ENCODE data around the gene ADPRHL1. TPM values are rescaled to one million over a fixed set of nuclear protein-coding genes. Genes with fewer than 3 reads are reported as not detected.

ADPRHL1 gene
- total RNA-seq, 2 donors from 2014 or later: 0.21 to 0.94 TPM

DNA sequence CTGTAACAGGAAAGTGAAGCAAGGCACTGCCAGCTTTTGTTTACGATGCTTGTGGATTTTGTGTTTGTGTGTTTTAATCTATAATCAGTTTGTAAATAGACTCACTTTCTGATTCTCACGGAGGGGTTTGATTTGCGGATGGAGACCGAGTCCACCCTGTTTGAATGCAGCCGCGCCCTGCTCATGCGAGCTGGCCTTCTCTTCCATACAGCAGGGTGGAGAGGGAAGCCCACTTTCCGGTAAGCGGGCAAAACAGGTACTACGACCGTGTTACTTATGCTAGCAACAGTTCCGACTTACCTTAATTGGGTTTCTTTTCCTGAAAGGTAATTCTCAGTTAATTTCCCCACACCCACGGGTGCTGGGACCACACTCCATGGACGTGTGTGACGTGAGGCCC is 33.1 kb downstream of the ADPRHL1 start:
- H3K9me3 ChIP-seq (ENCODE audit: control insufficient read depth, low read length, poor library complexity, severe bottlenecking): no peaks in the 10 kb centered on the region
- DNase-seq (no peak), ATAC-seq (no peak)
- Mint-ChIP-seq H3K4me1 (peaks cover 2% of the 10 kb centered on the region), H3K36me3 (ENCODE audit: low read depth) (no peaks in the 10 kb centered on the region), H3K27ac (no peak overlapping the region), H3K4me3 (no peak overlapping the region), H3K27me3 (peaks cover 18% of the 10 kb centered on the region)

DNA sequence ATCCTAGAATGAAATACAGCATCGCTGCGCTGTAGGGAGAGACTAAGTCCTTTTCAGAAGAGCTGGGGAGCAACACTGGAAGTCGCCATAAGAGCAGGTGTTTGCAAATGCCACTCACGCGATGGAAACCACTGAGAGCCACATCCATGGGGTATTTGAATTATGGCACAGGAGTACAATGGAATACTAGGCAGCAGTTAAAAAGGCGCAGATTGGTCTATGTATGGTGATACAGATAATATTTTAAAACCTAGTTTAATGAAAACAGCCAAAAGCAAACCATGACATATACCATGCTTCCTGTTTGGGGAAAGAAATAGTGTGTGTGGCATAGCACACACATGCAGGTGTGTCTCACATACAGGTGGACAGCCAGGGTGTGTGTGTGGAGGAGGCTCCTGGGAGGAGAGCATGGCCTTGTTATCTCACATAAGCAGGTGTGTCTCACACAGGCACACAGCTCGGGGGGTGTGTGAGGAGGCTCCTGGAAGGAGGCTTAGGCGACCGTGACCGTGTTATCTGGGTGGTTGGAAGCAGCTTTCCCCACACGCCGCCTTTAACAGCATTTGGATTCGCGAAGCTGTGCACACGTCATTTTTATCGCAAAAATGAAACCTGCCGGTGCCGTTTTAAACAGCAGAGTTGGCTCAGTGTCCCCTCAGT is 33.6 kb downstream of the ADPRHL1 start:
- H3K4me3 Mint-ChIP-seq: no peak overlapping the region
- no peak for DNase-seq

DNA sequence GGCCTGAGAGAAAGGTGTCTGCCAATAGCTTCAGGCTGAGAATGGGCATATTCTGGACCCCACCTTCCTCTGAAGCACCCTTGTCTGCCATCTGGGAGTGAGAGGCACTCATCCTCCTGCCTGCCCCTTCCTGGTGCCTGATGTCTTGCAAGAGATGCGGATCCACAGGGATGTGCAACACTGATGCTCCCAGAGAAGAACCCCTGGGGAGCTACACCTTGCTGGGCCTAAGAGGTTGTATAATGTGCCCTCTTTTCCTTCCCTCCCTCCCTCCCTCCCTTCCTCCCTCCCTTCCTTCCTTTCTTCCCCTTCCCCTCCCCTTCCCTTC is 34.6 kb downstream of the ADPRHL1 start:
- no peak overlapping the region for H3K4me3 Mint-ChIP-seq
- no peaks in the 10 kb centered on the region for H3K9me3 ChIP-seq (ENCODE audit: control insufficient read depth, low read length, poor library complexity, severe bottlenecking)
- no peaks in the 10 kb centered on the region for H3K36me3 Mint-ChIP-seq (ENCODE audit: low read depth)
- ATAC-seq: no peak
- peaks cover 21% of the 10 kb centered on the region for H3K27me3 Mint-ChIP-seq
- H3K4me1 Mint-ChIP-seq: peaks cover 2% of the 10 kb centered on the region
- no peak for DNase-seq
- no peak overlapping the region for H3K27ac Mint-ChIP-seq

More for the DNA sequence above, 33.6 kb downstream of the ADPRHL1 start:
- Mint-ChIP-seq H3K36me3 (ENCODE audit: low read depth) (no peaks in the 10 kb centered on the region), H3K4me1 (peaks cover 2% of the 10 kb centered on the region), H3K27ac (no peak overlapping the region), H3K27me3 (peaks cover 21% of the 10 kb centered on the region)
- H3K9me3 ChIP-seq (ENCODE audit: control insufficient read depth, low read length, poor library complexity, severe bottlenecking): no peaks in the 10 kb centered on the region
- no peak for ATAC-seq

DNA sequence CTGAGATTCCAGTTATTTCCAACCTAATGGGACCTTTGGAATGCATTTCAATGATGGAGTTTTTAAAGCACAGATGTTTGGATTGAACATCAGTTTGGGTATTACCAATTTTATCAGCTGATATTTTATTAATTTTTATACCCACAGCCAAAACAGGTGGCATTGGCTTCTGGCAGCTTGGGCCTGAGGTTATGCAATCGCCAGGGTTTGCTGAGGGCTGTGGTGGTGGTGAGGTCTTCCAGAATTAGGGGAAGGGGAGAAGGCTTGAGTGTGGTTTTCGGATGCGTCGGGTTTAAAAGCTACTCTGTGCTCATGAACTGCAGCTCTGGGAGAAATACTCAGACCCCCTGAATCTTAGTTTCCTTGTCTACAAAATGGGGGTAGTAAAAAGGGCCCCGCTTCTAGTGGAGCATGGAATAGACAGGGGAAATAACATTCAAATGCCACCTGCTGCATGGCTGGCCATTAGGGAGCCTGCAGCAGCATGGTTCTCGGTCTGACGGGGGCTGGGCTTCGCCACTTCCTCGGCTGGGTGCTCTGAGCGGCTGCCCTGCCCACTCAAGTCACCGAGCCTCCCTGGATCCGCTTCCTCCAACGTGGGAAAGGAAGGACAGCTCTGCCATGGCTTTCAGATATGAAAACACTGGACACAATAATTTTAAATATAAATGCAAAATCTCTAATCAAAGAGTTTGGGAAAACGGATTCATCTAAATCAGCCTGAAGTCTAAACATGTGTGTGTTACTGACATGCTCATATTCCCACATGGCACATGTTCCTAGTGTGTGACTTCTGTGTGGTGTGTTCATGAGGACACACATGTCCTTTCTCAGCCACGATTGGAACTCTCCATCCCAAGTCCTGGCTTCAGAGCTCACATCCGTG is 35.2 kb downstream of the ADPRHL1 start:
- H3K9me3 ChIP-seq (ENCODE audit: control insufficient read depth, low read length, poor library complexity, severe bottlenecking): no peaks in the 10 kb centered on the region
- Mint-ChIP-seq H3K4me3 (no peak overlapping the region), H3K27ac (no peak overlapping the region), H3K36me3 (ENCODE audit: low read depth) (no peaks in the 10 kb centered on the region), H3K27me3 (peaks cover 21% of the 10 kb centered on the region), H3K4me1 (peaks cover 2% of the 10 kb centered on the region)
- ATAC-seq (no peak), DNase-seq (no peak)

DNA sequence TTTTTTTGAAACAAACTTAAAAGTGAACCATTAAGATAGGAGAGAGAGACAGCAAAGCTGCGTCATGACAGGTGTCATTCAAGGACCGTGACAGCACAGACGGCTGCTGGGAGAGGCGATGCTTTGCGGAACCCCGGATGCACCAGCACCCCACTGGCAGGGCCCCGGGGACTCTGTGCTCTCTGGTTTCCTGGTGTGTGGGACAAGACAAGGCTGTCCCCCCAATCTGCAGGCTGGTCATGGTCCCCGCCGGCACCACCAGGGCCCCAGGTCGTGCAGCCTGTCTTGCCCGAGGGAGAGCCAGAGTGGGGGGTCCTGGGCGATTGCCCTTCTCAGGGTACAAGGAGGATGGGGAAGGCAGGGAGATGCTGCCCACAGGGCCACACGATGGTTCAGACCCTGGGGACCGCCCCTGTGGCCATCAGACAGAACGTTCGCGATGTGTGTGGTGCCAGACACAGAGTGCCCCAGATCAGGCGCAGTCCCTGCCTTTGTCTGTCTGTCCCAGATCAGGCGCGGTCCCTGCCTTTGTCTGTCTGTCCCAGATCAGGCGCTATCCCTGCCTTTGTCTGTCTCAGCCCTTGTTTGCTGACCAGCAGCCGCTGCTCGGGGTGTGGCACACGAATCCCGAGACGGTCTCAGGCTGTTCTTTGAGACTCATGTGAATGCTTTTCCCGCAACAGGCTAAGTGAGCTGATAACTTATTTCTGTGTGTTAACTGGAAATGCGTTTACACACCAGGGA is 36.1 kb downstream of the ADPRHL1 start:
- DNase-seq: no peak
- no peak for ATAC-seq
- Mint-ChIP-seq H3K27me3 (peaks cover 21% of the 10 kb centered on the region), H3K27ac (no peak overlapping the region), H3K4me1 (peaks cover 2% of the 10 kb centered on the region), H3K36me3 (ENCODE audit: low read depth) (no peaks in the 10 kb centered on the region), H3K4me3 (no peak overlapping the region)
- H3K9me3 ChIP-seq (ENCODE audit: control insufficient read depth, low read length, poor library complexity, severe bottlenecking): no peaks in the 10 kb centered on the region

DNA sequence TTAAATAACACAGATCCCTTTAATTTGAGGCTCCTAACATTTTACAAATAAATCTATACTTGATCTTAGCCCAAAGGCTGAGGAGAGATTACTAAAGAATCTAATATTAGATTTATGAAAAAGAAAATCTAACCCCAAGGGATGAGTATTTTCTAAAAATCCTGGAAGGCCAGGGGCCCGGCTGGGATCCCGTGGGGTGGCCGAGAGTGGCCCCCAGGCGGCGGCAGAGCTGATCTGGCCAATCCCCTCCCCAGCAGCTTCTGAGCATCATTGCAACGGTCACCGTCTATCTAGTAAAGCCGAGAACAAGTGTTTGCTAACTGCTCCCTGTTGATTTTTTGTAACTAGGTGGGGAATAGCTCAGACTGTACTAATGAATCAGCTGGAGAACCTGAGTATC is 37.5 kb downstream of the ADPRHL1 start:
- ATAC-seq (no peak), DNase-seq (no peak)
- Mint-ChIP-seq H3K27ac (no peak overlapping the region), H3K36me3 (ENCODE audit: low read depth) (no peaks in the 10 kb centered on the region), H3K4me1 (peaks cover 2% of the 10 kb centered on the region), H3K27me3 (peaks cover 21% of the 10 kb centered on the region), H3K4me3 (no peak overlapping the region)
- H3K9me3 ChIP-seq (ENCODE audit: control insufficient read depth, low read length, poor library complexity, severe bottlenecking): no peaks in the 10 kb centered on the region

DNA sequence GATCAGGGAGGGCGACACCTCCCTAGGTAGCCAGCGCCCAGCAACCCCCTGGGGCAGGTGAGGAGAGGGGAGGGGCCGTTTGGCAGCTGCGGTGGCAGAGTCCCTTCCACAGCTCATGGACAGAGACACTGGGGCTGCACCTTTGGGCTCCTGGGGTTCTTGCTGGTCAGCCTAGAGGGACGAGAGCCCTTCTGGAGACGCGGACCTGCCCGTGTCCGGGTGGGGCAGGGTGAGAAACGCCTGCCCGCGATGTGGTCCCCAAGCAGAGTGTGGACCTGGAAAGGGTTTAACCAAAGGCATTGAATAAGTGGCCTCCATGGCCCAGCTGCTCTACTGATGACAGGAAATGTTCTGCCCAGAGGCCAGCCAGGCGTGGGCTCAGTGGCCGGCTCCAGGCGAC is 38.3 kb downstream of the ADPRHL1 start:
- Mint-ChIP-seq H3K4me1 (peaks cover 2% of the 10 kb centered on the region), H3K36me3 (ENCODE audit: low read depth) (no peaks in the 10 kb centered on the region), H3K27me3 (peaks cover 21% of the 10 kb centered on the region), H3K27ac (no peak overlapping the region), H3K4me3 (no peak overlapping the region)
- ATAC-seq (no peak), DNase-seq (no peak)
- no peaks in the 10 kb centered on the region for H3K9me3 ChIP-seq (ENCODE audit: control insufficient read depth, low read length, poor library complexity, severe bottlenecking)

DNA sequence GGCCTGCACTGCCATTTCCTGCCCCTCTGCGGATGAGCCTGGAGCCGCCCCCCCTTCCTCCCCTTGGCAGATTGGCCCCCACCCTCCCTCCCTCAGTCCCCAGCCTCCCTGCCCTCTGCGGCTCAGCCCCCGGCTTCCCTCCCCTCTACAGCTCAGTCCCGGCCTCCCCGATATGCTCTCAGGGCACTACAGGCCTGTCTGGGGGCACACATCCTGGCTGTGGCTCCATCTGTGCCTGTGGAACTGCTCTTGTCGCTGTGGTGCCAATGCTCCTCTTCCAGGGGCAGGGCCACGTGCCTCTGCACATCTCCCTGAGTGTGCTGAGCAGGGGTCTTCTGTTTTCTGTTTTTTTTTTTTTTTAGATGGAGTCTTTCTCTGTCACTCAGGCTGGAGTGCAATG is 39.0 kb downstream of the ADPRHL1 start:
- ATAC-seq (no peak), DNase-seq (no peak)
- H3K27ac Mint-ChIP-seq: no peak overlapping the region
- H3K9me3 ChIP-seq (ENCODE audit: control insufficient read depth, low read length, poor library complexity, severe bottlenecking): no peaks in the 10 kb centered on the region
- H3K4me1 Mint-ChIP-seq: peaks cover 2% of the 10 kb centered on the region
- H3K36me3 Mint-ChIP-seq (ENCODE audit: low read depth): no peaks in the 10 kb centered on the region
- H3K4me3 Mint-ChIP-seq: no peak overlapping the region
- H3K27me3 Mint-ChIP-seq: peaks cover 18% of the 10 kb centered on the region

DNA sequence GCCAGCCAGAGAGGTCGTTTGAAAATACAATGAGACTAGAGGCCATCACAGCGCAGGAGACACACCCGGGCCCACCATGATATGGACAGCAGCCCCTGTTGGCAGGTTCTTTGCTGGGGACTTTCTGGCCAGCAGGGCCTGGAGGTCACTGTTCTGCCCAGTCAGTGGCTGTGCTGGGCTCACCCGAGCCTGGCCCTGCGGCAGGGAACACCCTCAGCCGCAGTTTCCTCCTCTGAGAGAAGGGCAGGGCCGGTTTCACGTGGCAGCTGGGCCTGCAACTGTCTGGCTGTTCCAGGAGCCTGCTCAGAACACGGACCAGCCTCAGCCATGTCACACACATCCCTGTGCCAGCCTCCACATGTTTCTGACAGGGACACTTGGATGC is 39.4 kb downstream of the ADPRHL1 start:
- DNase-seq: no peak
- Mint-ChIP-seq H3K4me1 (peaks cover under 1% of the 10 kb centered on the region), H3K4me3 (no peak overlapping the region), H3K27me3 (peaks cover 22% of the 10 kb centered on the region), H3K27ac (no peak overlapping the region), H3K36me3 (ENCODE audit: low read depth) (no peaks in the 10 kb centered on the region)
- no peak for ATAC-seq
- H3K9me3 ChIP-seq (ENCODE audit: control insufficient read depth, low read length, poor library complexity, severe bottlenecking): no peaks in the 10 kb centered on the region

DNA sequence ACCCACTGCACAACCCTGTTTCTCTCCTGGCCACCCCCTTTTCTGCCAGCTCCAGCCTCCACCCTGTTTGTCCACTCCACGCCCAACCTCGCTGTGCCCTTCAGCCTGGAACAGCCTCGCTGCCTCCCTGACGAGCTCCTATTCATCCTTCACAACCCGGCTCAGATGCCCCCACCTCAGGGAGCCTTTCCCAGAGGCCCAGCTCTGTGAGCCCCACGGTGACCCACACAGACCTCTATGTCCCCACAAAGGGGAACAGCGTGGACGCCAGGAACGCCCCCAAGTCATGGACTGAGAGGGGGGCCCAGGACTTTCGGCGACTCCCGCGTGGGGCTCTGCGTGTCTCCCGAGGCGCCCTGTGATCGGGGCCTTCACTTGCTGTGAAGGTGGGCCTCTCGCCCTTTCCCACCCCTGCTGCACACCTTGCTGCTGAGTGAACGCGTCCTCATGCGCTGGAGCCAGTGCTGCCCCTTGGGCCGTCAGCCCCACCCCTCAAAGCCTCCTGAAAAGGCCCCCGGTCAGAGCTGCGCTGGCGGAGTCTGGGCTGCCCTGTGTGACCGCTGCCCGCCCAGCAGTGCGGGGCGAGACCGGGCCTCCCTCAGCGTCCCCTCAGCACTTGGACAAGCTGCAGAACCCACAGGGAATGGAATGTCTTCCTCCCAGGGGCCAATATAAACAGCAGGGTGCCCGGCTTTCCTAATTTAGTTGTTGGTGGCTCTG is 40.0 kb downstream of the ADPRHL1 start:
- no peak overlapping the region for H3K4me3 Mint-ChIP-seq

DNA sequence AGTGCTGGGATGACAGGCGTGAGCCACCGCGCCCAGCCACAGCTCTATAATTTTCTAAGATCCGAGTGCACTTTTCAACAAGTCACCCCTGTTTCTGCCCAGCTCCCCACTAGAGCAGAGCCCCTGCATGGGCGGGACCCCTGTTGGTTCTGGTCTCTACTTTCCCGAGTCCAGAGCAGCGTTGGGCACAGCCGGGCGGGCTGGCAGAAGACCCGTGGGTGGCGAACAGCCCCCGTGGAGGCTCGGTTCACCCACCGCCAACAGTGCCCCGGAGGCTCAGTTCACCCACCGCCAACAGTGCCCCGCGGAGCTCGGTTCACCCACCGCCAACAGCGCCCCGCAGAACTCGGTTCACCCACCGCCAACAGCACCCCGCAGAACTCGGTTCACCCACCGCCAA is 40.8 kb downstream of the ADPRHL1 start:
- no peaks in the 10 kb centered on the region for H3K4me1 Mint-ChIP-seq
- H3K27ac Mint-ChIP-seq: no peak overlapping the region
- H3K4me3 Mint-ChIP-seq: no peak overlapping the region
- H3K27me3 Mint-ChIP-seq: peaks cover 22% of the 10 kb centered on the region
- DNase-seq (no peak), ATAC-seq (no peak)
- H3K36me3 Mint-ChIP-seq (ENCODE audit: low read depth): no peaks in the 10 kb centered on the region
- H3K9me3 ChIP-seq (ENCODE audit: control insufficient read depth, low read length, poor library complexity, severe bottlenecking): no peaks in the 10 kb centered on the region

More for the DNA sequence above, 40.0 kb downstream of the ADPRHL1 start:
- no peak overlapping the region for H3K27ac Mint-ChIP-seq
- no peak for ATAC-seq
- H3K36me3 Mint-ChIP-seq (ENCODE audit: low read depth): no peaks in the 10 kb centered on the region
- H3K27me3 Mint-ChIP-seq: peaks cover 22% of the 10 kb centered on the region
- no peak for DNase-seq
- H3K9me3 ChIP-seq (ENCODE audit: control insufficient read depth, low read length, poor library complexity, severe bottlenecking): no peaks in the 10 kb centered on the region
- H3K4me1 Mint-ChIP-seq: no peaks in the 10 kb centered on the region

DNA sequence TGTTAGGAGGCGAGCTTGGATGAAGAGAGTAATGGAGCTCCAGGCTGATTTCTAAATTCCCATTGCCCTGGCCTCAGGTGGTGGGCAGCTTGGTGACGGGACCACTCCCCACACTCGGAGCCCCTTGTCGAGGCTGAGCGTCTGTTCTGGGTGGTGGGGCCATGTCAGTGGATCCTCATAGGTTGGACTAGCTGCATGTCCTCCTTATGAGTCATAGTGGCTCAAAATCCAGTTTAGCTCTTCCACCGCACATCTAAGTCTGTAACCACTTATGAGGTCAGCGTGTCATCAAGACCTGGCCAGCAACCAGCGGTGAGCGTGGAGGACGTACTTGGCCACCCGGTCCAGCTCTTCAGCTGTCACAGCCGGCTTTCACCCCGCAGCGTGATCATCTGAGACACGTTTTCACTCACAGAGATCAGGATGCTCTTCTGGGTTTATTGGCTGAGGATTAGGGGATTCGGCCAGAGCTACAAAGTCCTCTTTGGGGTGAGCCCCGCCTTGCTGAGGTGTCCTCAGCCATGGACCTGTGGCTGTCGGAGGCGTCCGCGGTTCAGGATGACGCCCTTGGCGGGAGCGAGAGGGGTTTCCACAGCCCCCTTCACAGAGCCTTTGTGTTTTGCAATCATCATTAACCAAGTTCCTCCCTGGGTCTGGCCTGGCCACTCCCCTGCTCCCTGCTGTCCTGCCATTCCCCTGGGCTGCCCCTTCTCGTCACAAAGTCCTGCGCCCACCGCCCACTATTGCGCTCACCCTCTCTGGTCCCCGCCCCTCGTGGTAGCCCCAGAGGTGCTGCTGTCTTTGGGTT is 41.9 kb downstream of the ADPRHL1 start:
- H3K9me3 ChIP-seq (ENCODE audit: control insufficient read depth, low read length, poor library complexity, severe bottlenecking): no peaks in the 10 kb centered on the region
- no peak overlapping the region for H3K27ac Mint-ChIP-seq
- H3K27me3 Mint-ChIP-seq: peaks cover 14% of the 10 kb centered on the region
- no peak for DNase-seq
- H3K4me3 Mint-ChIP-seq: no peak overlapping the region
- no peaks in the 10 kb centered on the region for H3K4me1 Mint-ChIP-seq
- ATAC-seq: no peak
- H3K36me3 Mint-ChIP-seq (ENCODE audit: low read depth): no peaks in the 10 kb centered on the region
